Activated CD8-positive, alpha-beta T cell treated with anti-CD3 and anti-CD28 coated beads, Interleukin-2, amount 10 ng/mL, durations not matched to agents 7 days and 5 days (primary cell): Measurements from ENCODE around the gene DCAF17. TPM values are rescaled to one million over a fixed set of nuclear protein-coding genes. Genes with fewer than 3 reads are reported as not detected.

Experiments
- ATAC-seq: fragments of 150-1000 bp; cut with Tn5 transposase; one replicate; pipeline ENCODE4 v1.10.0; 2021; ENCODE audit warnings: moderate library complexity
- CTCF ChIA-PET: fragments of 350-600 bp; sonication (Branson Sonifier 250); formaldehyde crosslinking; loops from one replicate; lab custom pipeline; 2021; ENCODE audit warnings: antibody characterized with exemption; lab: Charles Lee
- POLR2A ChIA-PET: fragments of 350-600 bp; sonication (Branson Sonifier 250); formaldehyde crosslinking; loops from one replicate; lab custom pipeline; 2021; ENCODE audit warnings: antibody characterized with exemption; lab: Charles Lee
- DNase-seq: peaks from one replicate; pipeline ENCODE4 v3.0.0-alpha.2; 2020
- H3K27ac Mint-ChIP-seq: one replicate; pipeline ENCODE4 v1.8.0; 2021; ENCODE audit warnings: mild to moderate bottlenecking, mixed read lengths
- H3K27me3 Mint-ChIP-seq: one replicate; pipeline ENCODE4 v1.8.0; 2021; ENCODE audit warnings: low read depth, mixed read lengths
- H3K36me3 Mint-ChIP-seq: one replicate; pipeline ENCODE4 v1.8.0; 2021; ENCODE audit warnings: low read depth, mixed read lengths
- H3K4me1 Mint-ChIP-seq: one replicate; pipeline ENCODE4 v1.8.0; 2021; ENCODE audit warnings: low read depth, mixed read lengths
- H3K4me3 Mint-ChIP-seq: one replicate; pipeline ENCODE4 v1.8.0; 2021; ENCODE audit warnings: mild to moderate bottlenecking, mixed read lengths
- H3K9me3 Mint-ChIP-seq: one replicate; pipeline ENCODE4 v1.8.0; 2022; ENCODE audit warnings: mixed read lengths; ENCODE audit not compliant: insufficient read depth
- total RNA-seq, 2 experiments: library from RNA; stranded (reverse); gene quantifications; one replicate each; pipeline ENCODE4 v1.2.3, GENCODE V29; 2021

The DCAF17 gene
- total RNA-seq, 2 experiments from 2014 or later, result 15.9 to 17.5 TPM

DNA sequence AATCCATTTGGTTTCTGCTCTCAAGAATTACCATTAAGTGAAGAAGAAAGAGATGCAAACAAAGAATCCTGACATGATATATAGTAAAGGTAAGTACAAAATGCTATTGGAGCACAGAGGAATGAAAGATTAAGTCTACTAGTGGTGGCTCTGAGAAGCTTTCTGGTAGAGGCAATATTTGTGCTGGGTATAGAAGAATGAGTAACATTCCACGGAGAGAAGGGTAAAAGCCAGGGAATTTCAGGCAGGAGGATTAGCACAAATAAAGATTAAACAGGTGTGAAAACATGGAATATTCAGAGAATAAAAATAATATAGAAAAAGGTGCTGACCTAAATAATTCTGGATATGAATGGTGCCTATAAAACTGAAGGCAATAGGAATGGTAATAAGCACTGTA, 32.1 kb upstream of the DCAF17 start:
- no peak overlapping the region for H3K27ac Mint-ChIP-seq
- ATAC-seq, result no peak
- CTCF ChIA-PET, result interaction anchor here (3.2 kb wide), 1 partner anchor 14 kb away, joined by 8 read pairs; no protein-coding TSS in a partner anchor
- H3K4me3 Mint-ChIP-seq, result no peak overlapping the region
- peaks cover 15% of the 10 kb centered on the region for H3K9me3 Mint-ChIP-seq
- no peak for DNase-seq
- peaks cover 12% of the 10 kb centered on the region for H3K4me1 Mint-ChIP-seq
- POLR2A ChIA-PET, result no interaction called here
- H3K27me3 Mint-ChIP-seq, result no peaks in the 10 kb centered on the region
- H3K36me3 Mint-ChIP-seq, result peaks cover 24% of the 10 kb centered on the region

DNA sequence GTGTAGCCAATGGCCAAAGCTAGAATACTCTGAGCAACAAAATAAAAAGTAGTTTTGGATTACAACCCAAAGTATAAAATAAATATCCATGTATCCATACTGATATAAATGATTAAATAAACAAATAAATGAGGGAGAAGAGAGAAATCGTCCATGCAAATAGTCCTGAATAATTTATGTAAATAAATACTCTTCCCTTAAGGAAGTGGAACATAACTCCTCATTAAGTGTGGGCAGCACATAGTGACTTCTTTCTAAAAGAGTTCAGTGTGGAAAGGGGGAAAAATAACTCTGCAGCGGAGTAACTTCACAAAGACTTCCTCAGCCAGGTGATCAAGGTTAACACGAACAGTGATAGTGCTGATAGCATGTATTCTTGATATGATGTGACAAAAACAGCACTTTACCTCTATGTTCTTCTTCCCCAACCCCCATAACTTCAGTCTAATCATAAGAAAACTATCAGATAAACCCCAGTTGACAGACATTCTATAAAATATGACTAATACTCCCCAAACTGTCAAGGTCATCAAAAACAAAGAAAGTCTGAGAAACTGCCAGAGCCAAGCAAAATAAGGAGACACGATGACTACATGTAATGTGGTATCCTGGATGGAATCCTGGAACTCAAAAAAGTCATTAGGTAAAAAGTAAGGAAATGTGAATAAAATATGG, 31.0 kb upstream of the DCAF17 start:
- POLR2A ChIA-PET, result no interaction called here
- CTCF ChIA-PET, result interaction anchor here (3.2 kb wide), 1 partner anchor 13 kb away, joined by 8 read pairs; no protein-coding TSS in a partner anchor
- H3K4me1 Mint-ChIP-seq, result peaks cover 23% of the 10 kb centered on the region

DNA sequence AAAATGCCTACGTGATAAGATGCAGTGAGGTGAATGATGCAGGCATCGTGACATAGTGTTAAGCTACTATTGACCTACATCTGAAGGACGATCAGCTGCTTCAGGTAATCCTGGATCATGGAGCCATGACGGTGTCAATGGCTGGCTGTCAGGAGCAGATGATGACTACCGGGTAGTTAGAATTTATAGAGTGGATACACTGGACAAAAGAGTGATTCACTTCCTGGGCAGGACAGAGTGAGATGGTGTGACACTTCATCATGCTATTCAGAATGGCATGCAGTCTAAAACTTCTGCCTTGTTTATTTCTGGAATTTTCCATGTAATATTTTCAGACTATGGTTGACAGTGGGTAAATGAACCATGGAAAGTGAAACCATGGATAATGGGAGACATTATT, 29.8 kb upstream of the DCAF17 start:
- H3K4me3 Mint-ChIP-seq, result no peak overlapping the region

More for the DNA sequence above, 31.0 kb upstream of the DCAF17 start:
- Mint-ChIP-seq H3K36me3 (peaks cover 25% of the 10 kb centered on the region), H3K4me3 (no peak overlapping the region), H3K9me3 (peaks cover 13% of the 10 kb centered on the region), H3K27me3 (no peaks in the 10 kb centered on the region), H3K27ac (no peak overlapping the region)
- no peak for ATAC-seq
- no peak for DNase-seq

DNA sequence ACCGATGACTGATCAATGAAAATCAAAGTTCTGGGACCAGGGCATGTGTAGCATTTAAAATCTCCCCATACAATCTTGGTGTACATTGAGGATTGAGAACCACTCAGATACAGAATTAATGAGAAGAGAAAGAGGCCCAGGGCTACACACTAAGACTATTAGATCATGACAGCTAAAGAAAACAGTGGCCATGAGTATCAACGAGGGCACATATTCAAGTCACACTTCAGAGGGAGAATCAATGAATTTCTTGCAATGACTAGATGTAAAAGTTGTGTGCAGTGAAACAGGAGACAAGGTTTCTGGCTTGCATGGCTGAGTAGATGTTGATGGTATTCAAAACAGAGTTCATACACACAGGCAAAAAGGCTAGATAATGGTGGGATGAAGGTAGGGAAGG, 29.3 kb upstream of the DCAF17 start:
- ATAC-seq (no peak), DNase-seq (no peak)
- no peaks in the 10 kb centered on the region for H3K27me3 Mint-ChIP-seq
- peaks cover 17% of the 10 kb centered on the region for H3K4me1 Mint-ChIP-seq
- ChIA-PET POLR2A (no interaction called here), CTCF (no interaction called here)
- peaks cover 25% of the 10 kb centered on the region for H3K36me3 Mint-ChIP-seq
- H3K27ac Mint-ChIP-seq, result no peak overlapping the region
- H3K9me3 Mint-ChIP-seq, result peaks cover 13% of the 10 kb centered on the region
- no peak overlapping the region for H3K4me3 Mint-ChIP-seq

More for the DNA sequence above, 29.8 kb upstream of the DCAF17 start:
- no peak for ATAC-seq
- Mint-ChIP-seq H3K4me1 (peaks cover 16% of the 10 kb centered on the region), H3K27ac (no peak overlapping the region), H3K36me3 (peaks cover 25% of the 10 kb centered on the region), H3K27me3 (no peaks in the 10 kb centered on the region), H3K9me3 (peaks cover 13% of the 10 kb centered on the region)
- ChIA-PET CTCF (no interaction called here), POLR2A (no interaction called here)
- DNase-seq, result no peak

DNA sequence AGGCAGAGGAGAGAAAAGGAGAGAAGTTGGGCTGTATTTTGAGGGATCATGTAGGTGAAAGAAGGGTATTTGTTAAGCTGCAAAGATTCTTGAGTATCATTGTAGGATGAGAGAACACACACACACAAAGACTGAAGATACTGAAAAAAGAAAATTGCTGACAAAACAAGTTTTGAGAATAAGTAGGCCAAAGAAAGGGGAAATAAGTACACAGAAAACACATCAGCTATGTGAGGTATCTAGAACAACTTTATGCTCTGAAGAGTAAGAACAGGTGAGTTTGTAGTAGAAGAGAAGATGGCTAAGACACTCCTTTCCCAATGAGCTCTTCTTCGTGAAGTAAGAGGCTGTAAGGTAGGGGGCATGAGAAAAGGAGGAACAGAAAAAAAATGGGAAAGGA, 28.5 kb upstream of the DCAF17 start:
- DNase-seq (no peak), ATAC-seq (no peak)
- ChIA-PET CTCF (interaction anchor here (3.5 kb wide), 1 partner anchor 11 kb away, joined by 19 read pairs; no protein-coding TSS in a partner anchor), POLR2A (no interaction called here)
- H3K27ac Mint-ChIP-seq, result no peak overlapping the region
- peaks cover 25% of the 10 kb centered on the region for H3K36me3 Mint-ChIP-seq
- peaks cover 17% of the 10 kb centered on the region for H3K4me1 Mint-ChIP-seq
- no peaks in the 10 kb centered on the region for H3K27me3 Mint-ChIP-seq
- H3K4me3 Mint-ChIP-seq, result no peak overlapping the region
- peaks cover 13% of the 10 kb centered on the region for H3K9me3 Mint-ChIP-seq

DNA sequence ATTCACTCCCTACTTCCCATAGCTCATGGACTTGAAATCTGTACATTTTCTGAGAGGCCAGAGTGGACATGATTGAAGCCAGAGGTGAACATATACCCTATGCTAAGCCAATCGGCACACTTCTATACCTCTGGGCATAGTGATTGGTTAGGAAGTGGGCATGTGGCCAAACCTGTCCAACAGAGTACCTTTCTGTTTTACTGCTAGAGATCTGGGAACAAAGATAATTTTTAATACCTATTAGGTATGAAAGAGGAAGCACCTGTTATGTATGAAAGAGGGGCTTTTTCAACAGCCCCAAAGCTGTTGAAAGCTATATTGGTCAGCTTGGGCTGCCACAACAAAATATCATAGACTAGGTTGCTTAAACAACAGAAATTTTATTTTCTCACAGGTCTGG, 28.0 kb upstream of the DCAF17 start:
- Mint-ChIP-seq H3K4me3 (no peak overlapping the region), H3K27me3 (no peaks in the 10 kb centered on the region), H3K9me3 (peaks cover 13% of the 10 kb centered on the region), H3K27ac (no peak overlapping the region), H3K36me3 (peaks cover 25% of the 10 kb centered on the region), H3K4me1 (peaks cover 17% of the 10 kb centered on the region)
- CTCF ChIA-PET, result interaction anchor here (1.0 to 3.5 kb wide), 3 partner anchors 8 to 10 kb away, joined by 3 to 19 read pairs (median 3); no protein-coding TSS in a partner anchor
- POLR2A ChIA-PET, result no interaction called here
- ATAC-seq (no peak), DNase-seq (no peak)

DNA sequence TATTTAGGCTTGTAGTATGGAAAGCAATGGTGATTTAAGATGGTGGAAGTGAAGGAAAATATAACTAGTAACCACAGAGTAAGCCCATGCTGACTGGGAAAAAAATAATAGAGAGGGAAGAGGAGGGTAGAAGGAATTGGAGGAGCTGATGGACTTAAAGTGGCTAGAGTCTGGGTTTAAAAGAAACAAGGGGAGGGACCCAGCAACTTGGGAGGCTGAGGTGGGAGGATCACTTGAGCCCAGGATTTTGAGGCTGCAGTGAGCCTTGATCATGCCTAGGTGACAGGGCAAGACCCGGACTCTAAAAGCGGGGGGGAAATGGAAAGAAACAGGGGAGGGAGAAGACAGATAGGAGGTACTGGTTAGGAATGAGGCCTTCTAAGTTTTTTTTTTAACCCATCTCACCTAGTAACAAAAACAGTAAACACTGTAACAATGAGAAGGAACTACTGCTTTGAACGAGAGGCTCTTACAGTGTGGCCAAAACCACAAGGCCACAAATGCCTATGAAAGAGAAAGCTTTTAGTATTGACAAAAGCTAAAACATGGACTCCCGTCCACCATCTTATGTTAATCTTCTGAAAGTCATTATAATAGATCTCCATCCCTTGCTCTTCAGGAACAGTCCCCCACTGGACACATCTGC, 26.9 kb upstream of the DCAF17 start:
- Mint-ChIP-seq H3K4me3 (no peak overlapping the region), H3K4me1 (peaks cover 17% of the 10 kb centered on the region), H3K27ac (no peak overlapping the region), H3K27me3 (no peaks in the 10 kb centered on the region), H3K9me3 (peaks cover 5% of the 10 kb centered on the region), H3K36me3 (peaks cover 19% of the 10 kb centered on the region)
- ATAC-seq (peak; percentile 83), DNase-seq (peak; percentile 46)
- ChIA-PET CTCF (interaction anchor here (1.0 to 3.5 kb wide), 5 partner anchors 9 to 434 kb away, joined by 3 to 19 read pairs (median 3); no protein-coding TSS in a partner anchor), POLR2A (interaction anchor here (1.0 kb wide), 1 partner anchor 9 kb away, joined by 3 read pairs; no protein-coding TSS in a partner anchor)

DNA sequence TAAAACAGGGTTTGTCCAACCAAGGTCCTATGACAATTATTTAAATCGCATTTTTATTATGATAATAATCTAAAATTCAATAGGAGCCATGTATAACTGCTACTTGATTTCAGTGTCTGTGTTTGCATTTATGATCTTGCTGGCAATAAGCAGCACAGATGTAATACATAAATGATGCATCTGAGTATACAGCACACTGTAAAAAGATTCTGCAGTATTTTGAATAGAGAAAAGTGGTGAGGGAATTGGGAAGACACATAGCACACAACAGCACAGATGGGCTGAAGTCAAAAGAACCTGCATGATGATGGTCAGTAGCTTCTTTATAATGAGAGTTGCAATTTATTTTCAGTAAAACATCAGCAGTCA, 26.4 kb upstream of the DCAF17 start:
- Mint-ChIP-seq H3K36me3 (peaks cover 17% of the 10 kb centered on the region), H3K27me3 (no peaks in the 10 kb centered on the region), H3K9me3 (peaks cover 3% of the 10 kb centered on the region), H3K4me1 (peaks cover 17% of the 10 kb centered on the region), H3K4me3 (no peak overlapping the region), H3K27ac (no peak overlapping the region)
- POLR2A ChIA-PET, result interaction anchor here (1.0 kb wide), 1 partner anchor 10 kb away, joined by 3 read pairs; no protein-coding TSS in a partner anchor
- CTCF ChIA-PET, result interaction anchor here (1.0 to 3.5 kb wide), 3 partner anchors 9 to 435 kb away, joined by 3 to 19 read pairs (median 3); no protein-coding TSS in a partner anchor
- ATAC-seq, result peak; percentile 13
- DNase-seq, result no peak

DNA sequence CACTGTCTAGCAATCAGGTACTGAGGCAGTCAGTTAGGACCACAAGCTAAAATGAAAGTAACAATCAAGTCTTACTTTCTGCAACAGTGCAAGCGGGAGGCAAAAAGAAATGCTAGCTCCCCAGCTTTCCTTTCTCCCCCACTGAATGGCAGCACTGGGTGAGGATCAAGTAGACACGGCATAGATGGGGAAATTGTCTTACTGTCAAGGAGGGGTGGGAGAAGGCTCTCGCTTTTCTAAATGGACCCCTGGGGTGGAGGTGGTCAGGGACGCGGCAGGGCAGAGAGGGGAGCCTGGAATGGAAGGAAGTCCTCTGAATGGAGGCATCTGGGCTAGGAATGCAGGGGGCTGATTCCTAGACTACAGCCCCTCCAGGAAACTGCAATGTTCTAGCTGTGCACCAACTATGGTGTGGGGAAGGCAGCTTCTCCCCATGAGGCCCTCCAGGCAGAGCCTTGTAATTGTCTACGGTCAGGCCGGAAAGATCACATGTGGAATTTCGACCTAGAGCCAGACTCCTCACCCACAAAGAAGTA, 24.5 kb upstream of the DCAF17 start:
- DNase-seq (no peak), ATAC-seq (no peak)
- peak overlapping the region; percentile 56 for H3K27ac Mint-ChIP-seq
- peaks cover 3% of the 10 kb centered on the region for H3K9me3 Mint-ChIP-seq
- ChIA-PET CTCF (interaction anchor here (0.6 to 1.8 kb wide), 7 partner anchors 10 to 481 kb away, joined by 3 to 6 read pairs (median 4); partner anchors contain the start of gene GORASP2), POLR2A (interaction anchor here (1.2 kb wide), 1 partner anchor 248 kb away, joined by 3 read pairs; the partner anchor contains the start of gene TLK1)
- peak overlapping the region; percentile 4 for H3K4me3 Mint-ChIP-seq
- no peaks in the 10 kb centered on the region for H3K27me3 Mint-ChIP-seq
- peaks cover 12% of the 10 kb centered on the region for H3K36me3 Mint-ChIP-seq
- H3K4me1 Mint-ChIP-seq, result peaks cover 17% of the 10 kb centered on the region

DNA sequence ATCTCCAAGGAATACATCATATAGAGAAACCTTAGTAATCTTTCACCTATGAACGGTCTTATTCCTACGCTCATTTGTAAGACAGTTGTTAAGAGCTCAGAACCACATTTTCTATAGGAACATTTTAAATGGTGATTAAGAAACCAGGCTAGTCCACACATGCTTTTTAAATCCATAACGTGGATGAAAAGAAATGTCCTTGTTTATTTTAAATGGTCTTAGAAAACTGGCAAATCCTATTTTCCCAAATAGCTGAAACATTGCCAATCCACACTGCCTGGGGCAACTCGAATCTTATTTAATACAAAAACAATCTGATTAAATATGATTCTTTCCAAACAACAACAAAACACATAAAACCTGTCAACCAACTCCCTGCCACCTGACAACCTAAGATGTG, 23.9 kb upstream of the DCAF17 start:
- POLR2A ChIA-PET, result interaction anchor here (1.2 kb wide), 1 partner anchor 249 kb away, joined by 3 read pairs; the partner anchor contains the start of gene TLK1
- Mint-ChIP-seq H3K4me1 (peaks cover 21% of the 10 kb centered on the region), H3K27ac (no peak overlapping the region), H3K4me3 (no peak overlapping the region), H3K9me3 (peaks cover 3% of the 10 kb centered on the region), H3K27me3 (no peaks in the 10 kb centered on the region), H3K36me3 (peaks cover 9% of the 10 kb centered on the region)
- ATAC-seq, result no peak
- CTCF ChIA-PET, result interaction anchor here (0.6 to 1.8 kb wide), 10 partner anchors 11 to 481 kb away, joined by 3 to 6 read pairs (median 4); partner anchors contain the start of gene GORASP2
- no peak for DNase-seq

DNA sequence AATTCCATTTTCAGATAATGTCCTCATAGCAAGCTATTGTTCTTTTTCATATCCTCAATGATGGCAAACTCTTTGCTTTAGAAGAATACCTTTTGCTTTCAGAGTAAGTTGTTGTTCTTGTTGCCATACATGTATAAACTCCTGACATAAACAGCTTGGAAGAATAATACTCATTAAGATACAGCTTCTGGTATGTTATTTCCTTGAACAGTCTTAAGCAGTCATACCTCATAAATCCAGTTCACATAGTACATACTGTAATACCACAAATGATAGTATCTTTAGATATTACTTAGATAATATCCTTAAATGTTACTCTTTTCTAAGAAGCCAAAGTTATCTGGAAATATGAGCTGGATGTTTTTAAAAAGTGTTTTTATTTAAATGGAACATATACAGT, 23.4 kb upstream of the DCAF17 start:
- ChIA-PET POLR2A (no interaction called here), CTCF (interaction anchor here (0.8 to 1.8 kb wide), 8 partner anchors 11 to 482 kb away, joined by 3 to 5 read pairs (median 3); partner anchors contain the start of gene GORASP2)
- Mint-ChIP-seq H3K27me3 (no peaks in the 10 kb centered on the region), H3K4me3 (no peak overlapping the region), H3K9me3 (peaks cover 3% of the 10 kb centered on the region), H3K4me1 (peaks cover 21% of the 10 kb centered on the region), H3K36me3 (peaks cover 9% of the 10 kb centered on the region), H3K27ac (no peak overlapping the region)
- ATAC-seq (no peak), DNase-seq (no peak)
